Thyroid gland (tissue), 4 donors: ENCODE results near the gene CACNA2D3.

Experiments used
- CTCF ChIP-seq, 6 experiments: fragments of 200-600 bp in 3 of 6; fragments of 450-650 bp in 3 of 6; sonication (generic) in 3 of 6; IDR thresholded peaks; one replicate each; pipeline ENCODE4 v1.5.1; 2016 to 2019; ENCODE audit warnings: antibody characterized with exemption in 6 of 6, mild to moderate bottlenecking in 2 of 6, inconsistent platforms in 1 of 6, moderate library complexity in 1 of 6
- POLR2A ChIP-seq, 2 donors: fragments of 450-650 bp; IDR thresholded peaks; one replicate each; pipeline ENCODE4 v1.6.1; 2017; ENCODE audit warnings: antibody characterized with exemption in 2 of 2, mild to moderate bottlenecking in 2 of 2, moderate library complexity in 1 of 2

GRCh38 chr3:54384279-54384678 lies 261.9 kb downstream of the CACNA2D3 start:
- TF ChIP-seq CTCF (IDR thresholded peaks at IDR 0.05) (no peak), POLR2A (IDR thresholded peaks at IDR 0.05) (no peak)
